22Rv1 (cell line): ENCODE results near the gene CPSF4L.

ENCODE experiments used
- CTCF ChIP-seq: fragments of 450-650 bp; IDR thresholded peaks from 2 replicates; pipeline ENCODE4 v1.5.1; 2017; ENCODE audit warnings: mild to moderate bottlenecking
- ZFX ChIP-seq: fragments of 450-650 bp; IDR thresholded peaks from 2 replicates; pipeline ENCODE4 v1.6.1; 2017; ENCODE audit warnings: antibody characterized with exemption, borderline replicate concordance

- TF ChIP-seq CTCF (no peak), ZFX (no peak)
Measured at GRCh38 chr17:73214851-73215250, 46.8 kb downstream of the CPSF4L start.
